Gastroesophageal sphincter (tissue), 3 donors: ENCODE data around the gene PPP1R37.

Experiments used
- CTCF ChIP-seq, 4 experiments: fragments of 200-600 bp in 2 of 4; fragments of 450-650 bp in 2 of 4; sonication (generic) in 1 of 4; IDR thresholded peaks; one replicate each; pipeline ENCODE4 v1.5.1; 2017 to 2019; ENCODE audit warnings: antibody characterized with exemption in 4 of 4, mild to moderate bottlenecking in 2 of 4, moderate library complexity in 2 of 4
- EP300 ChIP-seq: sonication (generic); formaldehyde crosslinking; IDR thresholded peaks from one replicate; pipeline ENCODE4 v1.6.1; 2017; ENCODE audit warnings: antibody characterized with exemption, mild to moderate bottlenecking
- POLR2A ChIP-seq, 2 donors: fragments of 450-650 bp; IDR thresholded peaks; one replicate each; pipeline ENCODE4 v1.6.1; 2017; ENCODE audit warnings: antibody characterized with exemption in 2 of 2, mild to moderate bottlenecking in 2 of 2, moderate library complexity in 1 of 2
- POLR2AphosphoS5 ChIP-seq: sonication (generic); formaldehyde crosslinking; IDR thresholded peaks from one replicate; pipeline ENCODE4 v1.6.1; 2017; ENCODE audit warnings: antibody characterized with exemption

- TF ChIP-seq EP300 (no peak), POLR2A (IDR thresholded peaks at IDR 0.05) (no peak), CTCF (IDR thresholded peaks at IDR 0.05) (no peak), POLR2AphosphoS5 (no peak)
Measured at GRCh38 chr19:45146741-45147205, 53.8 kb downstream of the PPP1R37 start.
